Calu3 (cell line): ENCODE data around the gene CCL20. TPM values are rescaled to one million over a fixed set of nuclear protein-coding genes. Genes with fewer than 3 reads are reported as not detected.
A peak's percentile ranks its signal among the peaks of the same experiment; 100 is the strongest.

ENCODE experiments used
- BruUV-seq: library from RNA; stranded (reverse); fragments of 400-500 nt; replicated peaks from 2 replicates; lab custom pipeline; 2021; lab: Mats Ljungman, UMichigan
- CTCF ChIA-PET: fragments of 300-600 bp; sonication (Branson Sonifier 250); formaldehyde crosslinking; loops from one replicate; lab custom pipeline; 2022; ENCODE audit warnings: antibody characterized with exemption; lab: Charles Lee
- DNase-seq: peaks from one replicate; pipeline ENCODE4 v3.0.0; 2022
- H3K27ac Mint-ChIP-seq: one replicate; pipeline ENCODE4 v1.8.0; 2022; ENCODE audit warnings: mixed read lengths; ENCODE audit not compliant: unreplicated experiment
- H3K27me3 Mint-ChIP-seq: one replicate; pipeline ENCODE4 v1.8.0; 2022; ENCODE audit warnings: mixed read lengths; ENCODE audit not compliant: unreplicated experiment
- H3K36me3 Mint-ChIP-seq: one replicate; pipeline ENCODE4 v1.8.0; 2022; ENCODE audit warnings: mild to moderate bottlenecking, moderate library complexity, mixed read lengths; ENCODE audit not compliant: insufficient read depth, unreplicated experiment
- H3K4me1 Mint-ChIP-seq: one replicate; pipeline ENCODE4 v1.8.0; 2022; ENCODE audit warnings: mild to moderate bottlenecking, low read depth, mixed read lengths; ENCODE audit not compliant: unreplicated experiment
- H3K4me3 Mint-ChIP-seq: one replicate; pipeline ENCODE4 v1.8.0; 2022; ENCODE audit warnings: mild to moderate bottlenecking, low read depth, moderate library complexity, mixed read lengths; ENCODE audit not compliant: unreplicated experiment
- H3K9me3 Mint-ChIP-seq: one replicate; pipeline ENCODE4 v1.8.0; 2022; ENCODE audit warnings: low read depth, mixed read lengths; ENCODE audit not compliant: unreplicated experiment
- intact Hi-C: fragments of 100-400 bp; cut with micrococcal nuclease; formaldehyde crosslinking; loops from one replicate; pipeline ENCODE4 v1.10.0; 2022; ENCODE audit not compliant: unreplicated experiment
- total RNA-seq: library from RNA; stranded (reverse); gene quantifications from 2 replicates; pipeline ENCODE4 v1.2.3, GENCODE V29; 2022
- TF ChIP-seq, protein P1 (sequence below): fragments of 200-600 bp; IDR thresholded peaks from one replicate; pipeline ENCODE4 v1.8.0; 2022; ENCODE audit warnings: antibody characterized with exemption; ENCODE audit not compliant: unreplicated experiment

CCL20 gene
- total RNA-seq, 1 experiment from 2014 or later = 39.9 TPM

DNA sequence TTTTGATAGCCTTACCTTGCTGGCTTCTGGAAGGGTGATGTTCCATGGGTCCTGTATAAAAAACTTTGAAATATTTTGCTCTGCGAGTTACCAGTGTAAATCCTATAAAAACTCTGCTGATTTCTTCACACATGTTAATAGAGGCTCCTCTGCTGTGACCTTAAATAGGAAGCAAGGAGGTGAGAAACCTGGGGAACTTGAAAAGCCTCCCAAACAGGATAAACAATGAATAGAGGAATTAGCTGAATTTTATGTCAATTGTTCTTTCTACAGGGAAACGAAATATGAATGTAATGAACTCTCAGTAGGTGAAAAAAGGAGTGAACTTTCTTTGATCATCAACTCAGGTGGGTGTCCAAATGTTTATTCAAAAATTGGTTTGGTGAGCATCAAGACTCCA lies 10.8 kb upstream of the CCL20 start:
- CTCF ChIA-PET = no interaction called here
- H3K27ac Mint-ChIP-seq = peak overlapping the region; percentile 72
- intact Hi-C loops = no loop called here
- TF ChIP-seq, protein P1, sequence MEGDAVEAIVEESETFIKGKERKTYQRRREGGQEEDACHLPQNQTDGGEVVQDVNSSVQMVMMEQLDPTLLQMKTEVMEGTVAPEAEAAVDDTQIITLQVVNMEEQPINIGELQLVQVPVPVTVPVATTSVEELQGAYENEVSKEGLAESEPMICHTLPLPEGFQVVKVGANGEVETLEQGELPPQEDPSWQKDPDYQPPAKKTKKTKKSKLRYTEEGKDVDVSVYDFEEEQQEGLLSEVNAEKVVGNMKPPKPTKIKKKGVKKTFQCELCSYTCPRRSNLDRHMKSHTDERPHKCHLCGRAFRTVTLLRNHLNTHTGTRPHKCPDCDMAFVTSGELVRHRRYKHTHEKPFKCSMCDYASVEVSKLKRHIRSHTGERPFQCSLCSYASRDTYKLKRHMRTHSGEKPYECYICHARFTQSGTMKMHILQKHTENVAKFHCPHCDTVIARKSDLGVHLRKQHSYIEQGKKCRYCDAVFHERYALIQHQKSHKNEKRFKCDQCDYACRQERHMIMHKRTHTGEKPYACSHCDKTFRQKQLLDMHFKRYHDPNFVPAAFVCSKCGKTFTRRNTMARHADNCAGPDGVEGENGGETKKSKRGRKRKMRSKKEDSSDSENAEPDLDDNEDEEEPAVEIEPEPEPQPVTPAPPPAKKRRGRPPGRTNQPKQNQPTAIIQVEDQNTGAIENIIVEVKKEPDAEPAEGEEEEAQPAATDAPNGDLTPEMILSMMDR = no peak
- H3K27me3 Mint-ChIP-seq = no peaks in the 10 kb centered on the region
- no peak for DNase-seq
- H3K9me3 Mint-ChIP-seq = no peaks in the 10 kb centered on the region
- peaks cover 12% of the 10 kb centered on the region for H3K36me3 Mint-ChIP-seq
- no TSS peak for BruUV-seq
- no peak overlapping the region for H3K4me3 Mint-ChIP-seq
- H3K4me1 Mint-ChIP-seq = peaks cover 66% of the 10 kb centered on the region

DNA sequence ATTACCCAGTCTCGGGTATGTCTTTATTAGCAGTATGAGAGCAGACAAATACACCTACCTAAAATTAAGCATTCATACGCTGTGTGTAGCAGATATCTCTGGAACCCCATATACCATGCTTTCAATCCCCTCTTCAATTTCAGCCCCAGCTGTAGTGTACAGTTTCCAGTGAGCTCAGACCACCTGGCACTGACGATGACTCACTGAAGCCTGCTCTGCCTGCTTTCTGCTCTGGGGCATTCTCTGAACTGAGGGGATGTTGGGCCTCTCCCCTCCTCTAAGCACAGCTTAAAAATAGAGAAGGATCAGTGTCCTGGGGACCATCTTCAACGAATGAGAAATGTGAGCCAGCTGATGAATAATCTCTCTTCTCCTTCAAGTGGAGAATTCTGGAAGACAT lies 8.7 kb upstream of the CCL20 start:
- CTCF ChIA-PET = interaction anchor here (1.8 kb wide), 1 partner anchor 9 kb away, joined by 4 read pairs; no protein-coding TSS in a partner anchor
- H3K4me3 Mint-ChIP-seq = no peak overlapping the region
- no TSS peak for BruUV-seq

DNA sequence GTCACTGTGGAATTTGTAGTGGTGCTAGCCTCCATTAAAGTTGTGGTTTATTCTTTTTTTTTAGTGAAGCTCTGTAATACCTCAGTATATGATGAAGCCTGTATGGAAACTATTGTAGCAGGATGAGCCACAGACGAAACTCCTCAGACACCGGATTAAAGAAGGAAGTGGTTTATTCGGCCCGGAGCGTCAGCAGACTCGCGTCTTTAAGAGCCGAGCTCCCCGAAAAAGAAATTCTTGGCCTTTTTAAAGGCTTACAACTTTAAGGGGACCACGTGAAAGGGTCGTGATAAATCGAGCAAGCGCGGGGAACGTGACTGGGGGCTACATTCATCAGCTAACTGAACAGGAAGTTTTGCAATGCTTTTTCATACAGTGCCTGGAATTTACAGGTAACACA lies 8.1 kb upstream of the CCL20 start:
- H3K4me3 Mint-ChIP-seq = no peak overlapping the region
- no peak for DNase-seq
- H3K36me3 Mint-ChIP-seq = peaks cover 20% of the 10 kb centered on the region
- H3K9me3 Mint-ChIP-seq = no peaks in the 10 kb centered on the region
- peaks cover 49% of the 10 kb centered on the region for H3K4me1 Mint-ChIP-seq
- peak overlapping the region; percentile 50 for H3K27ac Mint-ChIP-seq
- TF ChIP-seq, protein P1 = no peak
- no TSS peak for BruUV-seq
- CTCF ChIA-PET = interaction anchor here (1.8 kb wide), 1 partner anchor 9 kb away, joined by 4 read pairs; no protein-coding TSS in a partner anchor
- intact Hi-C loops = no loop called here
- H3K27me3 Mint-ChIP-seq = no peaks in the 10 kb centered on the region

More for the DNA sequence above, 8.7 kb upstream of the CCL20 start:
- H3K4me1 Mint-ChIP-seq = peaks cover 54% of the 10 kb centered on the region
- H3K36me3 Mint-ChIP-seq = peaks cover 16% of the 10 kb centered on the region
- TF ChIP-seq, protein P1 = no peak
- intact Hi-C loops = no loop called here
- DNase-seq = no peak
- no peaks in the 10 kb centered on the region for H3K9me3 Mint-ChIP-seq
- H3K27me3 Mint-ChIP-seq = no peaks in the 10 kb centered on the region
- peak overlapping the region; percentile 37 for H3K27ac Mint-ChIP-seq

DNA sequence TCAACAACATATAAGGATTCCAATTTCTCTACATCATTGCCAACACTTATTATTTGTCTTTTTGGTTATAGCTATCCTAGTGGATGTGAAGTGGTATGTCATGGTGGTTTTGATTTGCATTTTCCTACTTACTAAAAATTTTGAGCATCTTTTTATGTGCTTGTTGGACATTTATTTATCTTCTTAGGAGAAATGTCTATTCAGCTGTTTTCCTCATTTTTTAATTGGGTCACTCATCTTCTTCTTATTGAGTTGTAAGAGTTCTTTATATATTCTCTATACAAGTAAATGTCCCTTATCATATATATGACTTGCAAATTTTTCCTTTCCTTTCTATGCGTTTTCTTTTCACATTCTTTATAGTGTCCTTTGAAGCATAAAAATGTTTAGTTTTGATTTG lies 4.7 kb upstream of the CCL20 start:
- TF ChIP-seq, protein P1 = no peak
- Mint-ChIP-seq H3K4me1 (peaks cover 36% of the 10 kb centered on the region), H3K27ac (no peak overlapping the region), H3K9me3 (no peaks in the 10 kb centered on the region), H3K4me3 (no peak overlapping the region), H3K27me3 (no peaks in the 10 kb centered on the region), H3K36me3 (peaks cover 33% of the 10 kb centered on the region)
- no peak for DNase-seq
- no TSS peak for BruUV-seq
- CTCF ChIA-PET = no interaction called here
- intact Hi-C loops = no loop called here
